SKM-1 (cell line): ENCODE measurements around the gene ARHGEF16.

Source experiments
- DNase-seq: peaks from one replicate; lab custom pipeline; 2025; ENCODE audit not compliant: unreplicated experiment; lab: John Stamatoyannopoulos, UW

ARHGEF16 gene

GRCh38 chr1:3468236-3469103, 14.0 kb downstream of the ARHGEF16 start:
- no peak for DNase-seq

- no peak for DNase-seq
Measured at GRCh38 chr1:3469104-3469848, 14.8 kb downstream of the ARHGEF16 start.

GRCh38 chr1:3469849-3470649, 15.6 kb downstream of the ARHGEF16 start:
- DNase-seq = no peak

GRCh38 chr1:3470650-3471355, 16.3 kb downstream of the ARHGEF16 start:
- no peak for DNase-seq

GRCh38 chr1:3471356-3472087, 17.1 kb downstream of the ARHGEF16 start:
- no peak for DNase-seq

GRCh38 chr1:3472088-3472850, 17.8 kb downstream of the ARHGEF16 start:
- no peak for DNase-seq

- no peak for DNase-seq
Measured at GRCh38 chr1:3472906-3473305, 18.4 kb downstream of the ARHGEF16 start.

- DNase-seq = no peak
Measured at GRCh38 chr1:3473381-3473844, 18.9 kb downstream of the ARHGEF16 start.

GRCh38 chr1:3474016-3474415, 19.6 kb downstream of the ARHGEF16 start:
- no peak for DNase-seq

- DNase-seq = no peak
Measured at GRCh38 chr1:3474421-3474820, 20.0 kb downstream of the ARHGEF16 start.

GRCh38 chr1:3475839-3476573, 21.5 kb downstream of the ARHGEF16 start:
- DNase-seq = no peak

- DNase-seq = no peak
Measured at GRCh38 chr1:3476666-3477065, 22.2 kb downstream of the ARHGEF16 start.

GRCh38 chr1:3477241-3477995, 23.0 kb downstream of the ARHGEF16 start:
- no peak for DNase-seq

- DNase-seq = no peak
Measured at GRCh38 chr1:3478187-3478586, 23.7 kb downstream of the ARHGEF16 start.

- DNase-seq = no peak
Measured at GRCh38 chr1:3479511-3480368, 25.3 kb downstream of the ARHGEF16 start.

GRCh38 chr1:3480369-3480719, 25.9 kb downstream of the ARHGEF16 start:
- DNase-seq = no peak

GRCh38 chr1:3481046-3481445, 26.6 kb downstream of the ARHGEF16 start:
- DNase-seq = no peak
